ENCODE measurements around the gene TTC7B. TPM values are rescaled to one million over a fixed set of nuclear protein-coding genes. Genes with fewer than 3 reads are reported as not detected.
A peak's percentile ranks its signal among the peaks of the same experiment; 100 is the strongest.

The TTC7B gene
- polyA plus RNA-seq, 1 donor from 2014 or later: 19.9 TPM

DNA sequence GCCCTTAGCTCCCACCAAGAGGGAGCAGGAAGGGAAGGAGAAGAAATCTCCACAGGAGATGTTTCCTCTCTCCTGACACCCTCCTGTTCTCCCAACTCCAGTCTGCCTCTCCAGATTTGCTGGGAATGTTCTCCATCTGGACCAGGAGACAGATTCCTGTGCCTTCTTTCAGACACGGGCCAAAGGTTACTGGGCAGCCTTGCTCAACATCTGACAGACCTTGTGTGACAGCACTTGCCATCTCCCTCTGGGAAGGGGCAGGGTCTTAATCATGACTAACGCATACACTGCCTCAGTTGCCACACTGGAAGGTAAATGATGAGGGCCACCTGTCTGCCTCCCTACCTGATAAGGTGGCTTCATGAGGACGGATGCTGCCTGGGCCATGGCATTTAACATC is 2.5 kb upstream of the TTC7B start:
- Histone ChIP-seq H3K9me3 (ENCODE audit: low read length) (no peaks in the 10 kb centered on the region), H3K9me2 (ENCODE audit: insufficient read depth, low read length) (no peaks in the 10 kb centered on the region), H3K9ac (ENCODE audit: low read length) (no peak overlapping the region), H3K27ac (ENCODE audit: low read length) (no peak overlapping the region), H3K4me3 (ENCODE audit: low read length) (no peak overlapping the region), H4K20me1 (ENCODE audit: insufficient read depth) (no peaks in the 10 kb centered on the region), H2AFZ (ENCODE audit: low read depth, low read length) (no peak overlapping the region), H3F3A (ENCODE audit: insufficient read depth, low read length, poor library complexity, severe bottlenecking) (no peaks in the 10 kb centered on the region), H3K27me3 (ENCODE audit: insufficient read depth, low read depth, low read length) (no peaks in the 10 kb centered on the region), H3K36me3 (ENCODE audit: insufficient read depth, low read length) (no peaks in the 10 kb centered on the region), H3K4me2 (ENCODE audit: low read length) (no peak overlapping the region), H3K79me2 (replicated peaks; ENCODE audit: insufficient read depth, low read length) (peaks cover 18% of the 10 kb centered on the region)
- TF ChIP-seq EP300 (conservative IDR thresholded peaks at IDR 0.05; ENCODE audit: poor library complexity, severe bottlenecking): no peak
- no peak for TF ChIP-seq SMC3 (conservative IDR thresholded peaks at IDR 0.05; ENCODE audit: poor library complexity)
- no peak for TF ChIP-seq EZH2 (IDR thresholded peaks at IDR 0.05; ENCODE audit: borderline replicate concordance, insufficient read depth, low read length, poor library complexity, severe bottlenecking)
- no peak for TF ChIP-seq MXI1 (conservative IDR thresholded peaks at IDR 0.05; ENCODE audit: poor library complexity, severe bottlenecking)
- TF ChIP-seq, protein P1, sequence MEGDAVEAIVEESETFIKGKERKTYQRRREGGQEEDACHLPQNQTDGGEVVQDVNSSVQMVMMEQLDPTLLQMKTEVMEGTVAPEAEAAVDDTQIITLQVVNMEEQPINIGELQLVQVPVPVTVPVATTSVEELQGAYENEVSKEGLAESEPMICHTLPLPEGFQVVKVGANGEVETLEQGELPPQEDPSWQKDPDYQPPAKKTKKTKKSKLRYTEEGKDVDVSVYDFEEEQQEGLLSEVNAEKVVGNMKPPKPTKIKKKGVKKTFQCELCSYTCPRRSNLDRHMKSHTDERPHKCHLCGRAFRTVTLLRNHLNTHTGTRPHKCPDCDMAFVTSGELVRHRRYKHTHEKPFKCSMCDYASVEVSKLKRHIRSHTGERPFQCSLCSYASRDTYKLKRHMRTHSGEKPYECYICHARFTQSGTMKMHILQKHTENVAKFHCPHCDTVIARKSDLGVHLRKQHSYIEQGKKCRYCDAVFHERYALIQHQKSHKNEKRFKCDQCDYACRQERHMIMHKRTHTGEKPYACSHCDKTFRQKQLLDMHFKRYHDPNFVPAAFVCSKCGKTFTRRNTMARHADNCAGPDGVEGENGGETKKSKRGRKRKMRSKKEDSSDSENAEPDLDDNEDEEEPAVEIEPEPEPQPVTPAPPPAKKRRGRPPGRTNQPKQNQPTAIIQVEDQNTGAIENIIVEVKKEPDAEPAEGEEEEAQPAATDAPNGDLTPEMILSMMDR (IDR thresholded peaks at IDR 0.05; ENCODE audit: poor library complexity, severe bottlenecking): no peak
- no peak for TF ChIP-seq TAF1 (IDR thresholded peaks at IDR 0.05; ENCODE audit: low read depth)
- TF ChIP-seq RAD21 (conservative IDR thresholded peaks at IDR 0.05): no peak
- no peak for TF ChIP-seq POLR2AphosphoS5 (IDR thresholded peaks at IDR 0.05)
- TF ChIP-seq REST (IDR thresholded peaks at IDR 0.05; ENCODE audit: borderline replicate concordance): no peak

DNA sequence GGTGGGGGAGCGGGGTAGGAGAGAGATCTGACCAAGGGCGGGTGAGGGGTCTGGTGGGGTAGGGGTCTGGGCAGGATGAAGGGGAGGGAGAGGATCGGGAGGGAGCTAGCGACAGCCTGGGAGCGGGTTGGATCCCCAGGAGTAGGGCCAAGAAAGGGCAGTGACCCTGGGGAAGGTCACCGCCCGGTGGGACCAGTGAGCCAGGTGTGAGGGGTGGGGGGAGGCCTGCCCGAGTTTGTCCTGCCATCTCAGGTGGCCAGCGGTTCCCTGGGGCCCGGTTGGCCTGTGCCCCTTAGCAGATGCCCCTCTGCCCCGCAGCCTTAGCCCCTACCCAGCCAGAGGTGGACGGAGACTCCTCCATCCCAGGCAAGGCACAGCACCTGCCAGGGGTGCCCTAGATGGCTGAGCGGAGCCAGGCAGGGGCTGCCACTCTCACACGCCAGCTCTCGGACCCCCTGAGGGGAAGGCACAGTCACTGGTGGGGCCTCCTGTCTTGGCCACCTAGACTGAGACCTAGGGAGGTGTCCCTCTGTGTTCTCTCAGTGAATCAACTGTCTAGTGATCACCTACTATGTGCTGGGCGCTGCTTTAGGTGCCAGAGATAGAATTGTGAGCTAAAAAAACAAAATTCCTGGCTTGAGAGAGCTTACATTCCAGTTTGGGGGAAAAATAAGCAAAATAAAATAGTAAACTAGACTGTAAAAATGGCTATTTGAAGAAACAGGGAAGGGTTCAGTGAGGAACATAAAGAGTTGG is 629 bp upstream of the TTC7B start:
- H3K9me2 ChIP-seq (ENCODE audit: insufficient read depth, low read length): no peaks in the 10 kb centered on the region
- peaks cover 27% of the 10 kb centered on the region for H3K79me2 ChIP-seq (replicated peaks; ENCODE audit: insufficient read depth, low read length)
- peak overlapping the region; percentile 59 for H3K9ac ChIP-seq (ENCODE audit: low read length)
- H3K4me2 ChIP-seq (ENCODE audit: low read length): peak overlapping the region; percentile 14
- H4K20me1 ChIP-seq (ENCODE audit: insufficient read depth): no peaks in the 10 kb centered on the region
- H3K27ac ChIP-seq (ENCODE audit: low read length): no peak overlapping the region
- H3K27me3 ChIP-seq (ENCODE audit: insufficient read depth, low read depth, low read length): no peaks in the 10 kb centered on the region
- H3K4me3 ChIP-seq (ENCODE audit: low read length): peak overlapping the region; percentile 56
- H3K9me3 ChIP-seq (ENCODE audit: low read length): no peaks in the 10 kb centered on the region
- no peaks in the 10 kb centered on the region for H3F3A ChIP-seq (ENCODE audit: insufficient read depth, low read length, poor library complexity, severe bottlenecking)
- no peak overlapping the region for H2AFZ ChIP-seq (ENCODE audit: low read depth, low read length)
- TF ChIP-seq EZH2 (IDR thresholded peaks at IDR 0.05; ENCODE audit: borderline replicate concordance, insufficient read depth, low read length, poor library complexity, severe bottlenecking) (no peak), MXI1 (conservative IDR thresholded peaks at IDR 0.05; ENCODE audit: poor library complexity, severe bottlenecking) (no peak), REST (IDR thresholded peaks at IDR 0.05; ENCODE audit: borderline replicate concordance) (no peak), SMC3 (conservative IDR thresholded peaks at IDR 0.05; ENCODE audit: poor library complexity) (no peak), EP300 (conservative IDR thresholded peaks at IDR 0.05; ENCODE audit: poor library complexity, severe bottlenecking) (no peak), POLR2AphosphoS5 (IDR thresholded peaks at IDR 0.05) (no peak), RAD21 (conservative IDR thresholded peaks at IDR 0.05) (no peak), TAF1 (IDR thresholded peaks at IDR 0.05; ENCODE audit: low read depth) (no peak)
- TF ChIP-seq, protein P1 (IDR thresholded peaks at IDR 0.05; ENCODE audit: poor library complexity, severe bottlenecking): no peak
- H3K36me3 ChIP-seq (ENCODE audit: insufficient read depth, low read length): no peaks in the 10 kb centered on the region
